WTC11 (cell line): ENCODE results near the gene KIF22. TPM values are rescaled to one million over a fixed set of nuclear protein-coding genes. Genes with fewer than 3 reads are reported as not detected.

ENCODE experiments used
- AR ChIP-seq: fragments of 250-450 bp; sonication (Bioruptor Pico); IDR thresholded peaks from 2 replicates; pipeline ENCODE4 v1.9.0; 2021; ENCODE audit warnings: mild to moderate bottlenecking
- ATF6 ChIP-seq: sonication (generic); formaldehyde crosslinking; IDR thresholded peaks from 2 replicates; pipeline ENCODE4 v1.8.1; 2023; ENCODE audit warnings: mild to moderate bottlenecking, missing genetic modification reagents
- CREB1 ChIP-seq: sonication (generic); formaldehyde crosslinking; IDR thresholded peaks from 2 replicates; pipeline ENCODE4 v1.8.0; 2023; ENCODE audit warnings: mild to moderate bottlenecking, missing genetic modification reagents
- CREM ChIP-seq: sonication (generic); formaldehyde crosslinking; IDR thresholded peaks from 2 replicates; pipeline ENCODE4 v1.8.1; 2022; ENCODE audit warnings: mild to moderate bottlenecking, missing genetic modification reagents, moderate library complexity
- CTCF ChIP-seq: fragments of 200-600 bp; IDR thresholded peaks from 2 replicates; pipeline ENCODE4 v1.8.0; 2022; ENCODE audit warnings: antibody characterized with exemption
- E2F5 ChIP-seq: sonication (generic); formaldehyde crosslinking; IDR thresholded peaks from 2 replicates; pipeline ENCODE4 v1.8.1; 2022; ENCODE audit warnings: mild to moderate bottlenecking, moderate library complexity, missing genetic modification reagents
- FOXP1 ChIP-seq: sonication (generic); formaldehyde crosslinking; IDR thresholded peaks from 2 replicates; pipeline ENCODE4 v1.8.0; 2022; ENCODE audit warnings: missing genetic modification reagents, mild to moderate bottlenecking, moderate library complexity, borderline replicate concordance
- GRHL2 ChIP-seq: fragments of 250-450 bp; sonication (Bioruptor Pico); IDR thresholded peaks from 2 replicates; pipeline ENCODE4 v1.8.0; 2022; ENCODE audit warnings: mild to moderate bottlenecking, moderate library complexity; ENCODE audit not compliant: insufficient replicate concordance, severe bottlenecking
- HMGA2 ChIP-seq: fragments of 250-450 bp; sonication (Bioruptor Pico); IDR thresholded peaks from 2 replicates; pipeline ENCODE4 v1.4.0; 2021; ENCODE audit warnings: mild to moderate bottlenecking, moderate library complexity
- NFATC4 ChIP-seq: fragments of 250-450 bp; sonication (Bioruptor Pico); IDR thresholded peaks from 2 replicates; pipeline ENCODE4 v1.9.0; 2021; ENCODE audit warnings: mild to moderate bottlenecking
- PRDM15 ChIP-seq: sonication (generic); formaldehyde crosslinking; IDR thresholded peaks from 2 replicates; pipeline ENCODE4 v1.8.0; 2022; ENCODE audit warnings: missing genetic modification reagents
- PREB ChIP-seq: sonication (generic); formaldehyde crosslinking; IDR thresholded peaks from 2 replicates; pipeline ENCODE4 v1.8.1; 2022; ENCODE audit warnings: mild to moderate bottlenecking, missing genetic modification reagents, moderate library complexity, borderline replicate concordance
- SP1 ChIP-seq: sonication (generic); formaldehyde crosslinking; conservative IDR thresholded peaks from 2 replicates; pipeline ENCODE4 v1.8.1; 2022; ENCODE audit warnings: missing genetic modification reagents
- TEAD1 ChIP-seq: sonication (generic); formaldehyde crosslinking; IDR thresholded peaks from 2 replicates; pipeline ENCODE4 v1.8.0; 2022; ENCODE audit warnings: mild to moderate bottlenecking, missing genetic modification reagents
- ZBTB43 ChIP-seq: sonication (generic); formaldehyde crosslinking; IDR thresholded peaks from 2 replicates; pipeline ENCODE4 v1.8.1; 2023; ENCODE audit warnings: mild to moderate bottlenecking, missing genetic modification reagents
- ZNF219 ChIP-seq: sonication (generic); formaldehyde crosslinking; IDR thresholded peaks from 2 replicates; pipeline ENCODE4 v1.8.0; 2023; ENCODE audit warnings: missing genetic modification reagents, mild to moderate bottlenecking, borderline replicate concordance
- ZNF263 ChIP-seq: sonication (generic); formaldehyde crosslinking; IDR thresholded peaks from 2 replicates; pipeline ENCODE4 v1.8.1; 2022; ENCODE audit warnings: low read depth, mild to moderate bottlenecking, moderate library complexity, missing genetic modification reagents
- ZNF317 ChIP-seq: sonication (generic); formaldehyde crosslinking; IDR thresholded peaks from 2 replicates; pipeline ENCODE4 v1.8.1; 2023; ENCODE audit warnings: low read depth, mild to moderate bottlenecking, moderate library complexity, missing genetic modification reagents, borderline replicate concordance
- total RNA-seq: library from RNA; stranded (reverse); gene quantifications from 3 replicates; pipeline ENCODE4 v1.2.3, GENCODE V29; 2021
- TF ChIP-seq, protein P1 (sequence below): sonication (generic); formaldehyde crosslinking; IDR thresholded peaks from 2 replicates; pipeline ENCODE4 v1.8.1; 2023; ENCODE audit warnings: mild to moderate bottlenecking, missing genetic modification reagents, borderline replicate concordance
- TF ChIP-seq, protein P2 (sequence below): sonication (generic); formaldehyde crosslinking; conservative IDR thresholded peaks from 2 replicates; pipeline ENCODE4 v1.8.1; 2022; ENCODE audit warnings: mild to moderate bottlenecking, missing genetic modification reagents

The KIF22 gene
- total RNA-seq, 1 experiment from 2014 or later = 182 TPM

DNA sequence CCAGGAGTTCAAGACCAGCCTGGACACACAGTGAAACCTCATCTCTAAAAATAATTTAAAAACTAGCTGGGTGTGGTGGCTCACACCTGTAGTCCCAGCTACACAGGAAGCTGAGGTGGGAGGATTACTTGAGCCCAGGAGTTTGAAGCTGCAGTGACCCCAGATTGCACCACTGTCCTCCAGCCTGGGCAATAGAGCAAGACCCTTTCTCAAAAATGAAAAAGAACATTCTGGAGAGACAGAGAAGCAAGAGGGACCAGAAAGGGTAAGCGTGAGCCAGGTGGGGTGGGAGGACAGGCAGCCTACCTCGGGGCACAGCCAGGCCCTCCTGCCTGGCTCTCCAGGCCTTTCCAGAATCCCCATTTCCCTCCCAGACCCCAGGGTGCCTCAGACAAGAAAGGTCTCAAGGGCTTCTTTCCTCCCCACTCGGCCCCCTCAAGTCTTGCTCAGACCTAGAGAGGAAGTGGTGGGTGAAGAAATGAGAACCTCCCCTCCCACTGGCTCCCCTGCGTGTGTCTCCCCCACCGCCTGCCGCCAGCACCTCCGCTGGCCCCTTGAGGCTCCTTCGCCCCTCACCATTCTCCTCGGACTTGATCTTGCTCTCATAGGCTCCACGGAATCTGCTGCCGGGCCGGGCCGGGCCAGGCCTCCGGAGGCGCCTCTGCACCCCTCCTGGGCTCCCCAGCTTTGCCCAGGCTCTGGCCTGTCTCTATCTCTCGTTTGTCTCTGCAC is 45.3 kb upstream of the KIF22 start (continued):
- TF ChIP-seq, protein P1, sequence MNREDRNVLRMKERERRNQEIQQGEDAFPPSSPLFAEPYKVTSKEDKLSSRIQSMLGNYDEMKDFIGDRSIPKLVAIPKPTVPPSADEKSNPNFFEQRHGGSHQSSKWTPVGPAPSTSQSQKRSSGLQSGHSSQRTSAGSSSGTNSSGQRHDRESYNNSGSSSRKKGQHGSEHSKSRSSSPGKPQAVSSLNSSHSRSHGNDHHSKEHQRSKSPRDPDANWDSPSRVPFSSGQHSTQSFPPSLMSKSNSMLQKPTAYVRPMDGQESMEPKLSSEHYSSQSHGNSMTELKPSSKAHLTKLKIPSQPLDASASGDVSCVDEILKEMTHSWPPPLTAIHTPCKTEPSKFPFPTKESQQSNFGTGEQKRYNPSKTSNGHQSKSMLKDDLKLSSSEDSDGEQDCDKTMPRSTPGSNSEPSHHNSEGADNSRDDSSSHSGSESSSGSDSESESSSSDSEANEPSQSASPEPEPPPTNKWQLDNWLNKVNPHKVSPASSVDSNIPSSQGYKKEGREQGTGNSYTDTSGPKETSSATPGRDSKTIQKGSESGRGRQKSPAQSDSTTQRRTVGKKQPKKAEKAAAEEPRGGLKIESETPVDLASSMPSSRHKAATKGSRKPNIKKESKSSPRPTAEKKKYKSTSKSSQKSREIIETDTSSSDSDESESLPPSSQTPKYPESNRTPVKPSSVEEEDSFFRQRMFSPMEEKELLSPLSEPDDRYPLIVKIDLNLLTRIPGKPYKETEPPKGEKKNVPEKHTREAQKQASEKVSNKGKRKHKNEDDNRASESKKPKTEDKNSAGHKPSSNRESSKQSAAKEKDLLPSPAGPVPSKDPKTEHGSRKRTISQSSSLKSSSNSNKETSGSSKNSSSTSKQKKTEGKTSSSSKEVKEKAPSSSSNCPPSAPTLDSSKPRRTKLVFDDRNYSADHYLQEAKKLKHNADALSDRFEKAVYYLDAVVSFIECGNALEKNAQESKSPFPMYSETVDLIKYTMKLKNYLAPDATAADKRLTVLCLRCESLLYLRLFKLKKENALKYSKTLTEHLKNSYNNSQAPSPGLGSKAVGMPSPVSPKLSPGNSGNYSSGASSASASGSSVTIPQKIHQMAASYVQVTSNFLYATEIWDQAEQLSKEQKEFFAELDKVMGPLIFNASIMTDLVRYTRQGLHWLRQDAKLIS (CRISPR knock-in tag) = no peak
- no peak for TF ChIP-seq PRDM15
- TF ChIP-seq AR (CRISPR knock-in tag) = no peak
- TF ChIP-seq FOXP1 = no peak
- TF ChIP-seq CREB1 (CRISPR knock-in tag) = no peak
- TF ChIP-seq ZNF317 (CRISPR knock-in tag) = no peak
- TF ChIP-seq ZNF263 (CRISPR knock-in tag) = no peak
- no peak for TF ChIP-seq TEAD1 (CRISPR knock-in tag)
- TF ChIP-seq ZNF219 (CRISPR knock-in tag) = no peak
- no peak for TF ChIP-seq ATF6
- TF ChIP-seq PREB = no peak
- TF ChIP-seq E2F5 (CRISPR knock-in tag) = no peak
- no peak for TF ChIP-seq CTCF
- TF ChIP-seq ZBTB43 (CRISPR knock-in tag) = no peak
- TF ChIP-seq CREM (CRISPR knock-in tag) = no peak
- 0 out of 2 replicates have a peak, but pooled peaks have one; percentile 8 for TF ChIP-seq SP1 (CRISPR knock-in tag)
- no peak for TF ChIP-seq HMGA2 (CRISPR knock-in tag)
- TF ChIP-seq, protein P2, sequence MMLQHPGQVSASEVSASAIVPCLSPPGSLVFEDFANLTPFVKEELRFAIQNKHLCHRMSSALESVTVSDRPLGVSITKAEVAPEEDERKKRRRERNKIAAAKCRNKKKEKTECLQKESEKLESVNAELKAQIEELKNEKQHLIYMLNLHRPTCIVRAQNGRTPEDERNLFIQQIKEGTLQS (CRISPR knock-in tag) = no peak
- TF ChIP-seq GRHL2 (CRISPR knock-in tag) = no peak
- no peak for TF ChIP-seq NFATC4 (CRISPR knock-in tag)
